ENCODE results near the gene AGFG2.

AGFG2 gene

DNA sequence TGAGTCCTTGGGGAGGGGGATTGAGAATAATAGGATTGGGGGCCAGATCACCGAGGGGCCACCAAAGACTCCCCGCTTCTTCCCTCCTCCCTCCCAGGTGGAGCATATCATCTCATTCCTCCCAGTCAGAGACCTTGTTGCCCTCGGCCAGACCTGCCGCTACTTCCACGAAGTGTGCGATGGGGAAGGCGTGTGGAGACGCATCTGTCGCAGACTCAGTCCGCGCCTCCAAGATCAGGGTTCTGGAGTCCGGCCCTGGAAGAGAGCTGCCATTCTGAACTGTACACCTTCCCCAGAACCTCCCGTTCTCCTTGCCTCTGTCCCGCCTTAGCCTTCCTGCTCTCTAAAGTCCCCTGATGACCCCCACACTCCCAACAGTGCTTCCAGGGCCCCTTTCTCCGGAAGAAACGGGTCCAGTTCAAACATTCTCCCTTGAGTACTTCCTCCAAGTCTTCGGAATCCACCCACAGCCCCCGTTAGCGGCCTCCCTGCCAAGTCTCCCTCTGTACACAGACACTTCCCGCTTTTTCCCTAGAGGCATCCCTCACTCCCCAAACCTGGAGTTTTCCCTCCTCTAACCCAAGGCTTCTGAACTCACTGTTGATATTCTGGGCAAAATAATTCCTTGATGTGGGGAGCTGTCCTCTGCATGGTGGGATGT lies 51.2 kb downstream of the AGFG2 start:
- DNase-seq, result no peak
- H3K4me2 ChIP-seq (ENCODE audit: low read depth, low read length), result no peak overlapping the region
- no peak overlapping the region for H3K9ac ChIP-seq (ENCODE audit: low read length)

DNA sequence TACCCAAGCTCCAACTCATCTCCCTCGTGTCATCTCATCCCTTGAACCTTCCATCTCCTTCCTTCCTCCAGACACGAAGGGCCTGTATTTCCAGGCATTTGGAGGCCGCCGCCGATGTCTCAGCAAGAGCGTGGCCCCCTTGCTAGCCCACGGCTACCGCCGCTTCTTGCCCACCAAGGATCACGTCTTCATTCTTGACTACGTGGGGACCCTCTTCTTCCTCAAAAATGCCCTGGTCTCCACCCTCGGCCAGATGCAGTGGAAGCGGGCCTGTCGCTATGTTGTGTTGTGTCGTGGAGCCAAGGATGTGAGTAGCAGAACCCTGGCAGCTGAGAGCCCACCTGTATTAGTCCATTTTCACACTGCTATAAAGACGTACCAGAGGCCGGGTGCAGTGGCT lies 52.6 kb downstream of the AGFG2 start:
- Histone ChIP-seq H3K79me2 (ENCODE audit: low read length) (no peaks in the 10 kb centered on the region), H3K4me2 (ENCODE audit: low read depth, low read length) (no peak overlapping the region), H4K20me1 (ENCODE audit: insufficient read depth, low read length) (no peaks in the 10 kb centered on the region), H3K9me2 (replicated peaks; ENCODE audit: insufficient read depth, low read length) (no peaks in the 10 kb centered on the region), H3K9ac (ENCODE audit: low read length) (no peak overlapping the region), H3K4me1 (ENCODE audit: low read length) (no peaks in the 10 kb centered on the region), H2AFZ (ENCODE audit: low read length) (no peak overlapping the region), H3K27ac (ENCODE audit: low read length) (no peak overlapping the region), H3K36me3 (replicated peaks; ENCODE audit: insufficient read depth, low read length) (no peaks in the 10 kb centered on the region), H3K4me3 (ENCODE audit: low read length) (no peak overlapping the region), H3F3A (ENCODE audit: insufficient read depth, low read length) (no peaks in the 10 kb centered on the region), H3K9me3 (replicated peaks; ENCODE audit: insufficient read depth, low read length) (no peaks in the 10 kb centered on the region), H3K27me3 (replicated peaks; ENCODE audit: insufficient read depth, low read length) (peaks cover 80% of the 10 kb centered on the region)
- DNase-seq, result no peak
- no peak for TF ChIP-seq EZH2 (optimal IDR thresholded peaks at IDR 0.05; ENCODE audit: low read depth, low read length)
- TF ChIP-seq EZH2phosphoT487 (IDR thresholded peaks at IDR 0.05; ENCODE audit: low read length), result no peak
- TF ChIP-seq CTCF (IDR thresholded peaks at IDR 0.05; ENCODE audit: low read length), result no peak

More for the DNA sequence above, 51.2 kb downstream of the AGFG2 start:
- no peaks in the 10 kb centered on the region for H3K4me1 ChIP-seq (ENCODE audit: low read length)
- H3K4me3 ChIP-seq (ENCODE audit: low read length), result no peak overlapping the region
- no peaks in the 10 kb centered on the region for H4K20me1 ChIP-seq (ENCODE audit: insufficient read depth, low read length)
- H3K36me3 ChIP-seq (replicated peaks; ENCODE audit: insufficient read depth, low read length), result no peaks in the 10 kb centered on the region
- H3K27me3 ChIP-seq (replicated peaks; ENCODE audit: insufficient read depth, low read length), result peaks cover 66% of the 10 kb centered on the region
- no peaks in the 10 kb centered on the region for H3K9me2 ChIP-seq (replicated peaks; ENCODE audit: insufficient read depth, low read length)
- H3K79me2 ChIP-seq (ENCODE audit: low read length), result peaks cover 4% of the 10 kb centered on the region
- H3F3A ChIP-seq (ENCODE audit: insufficient read depth, low read length), result 0 out of 2 replicates have a peak, but pooled peaks cover 5% of the 10 kb centered on the region
- TF ChIP-seq EZH2 (optimal IDR thresholded peaks at IDR 0.05; ENCODE audit: low read depth, low read length), result no peak
- TF ChIP-seq EZH2phosphoT487 (IDR thresholded peaks at IDR 0.05; ENCODE audit: low read length), result no peak
- TF ChIP-seq CTCF (IDR thresholded peaks at IDR 0.05; ENCODE audit: low read length), result no peak
- no peak overlapping the region for H3K27ac ChIP-seq (ENCODE audit: low read length)
- no peaks in the 10 kb centered on the region for H3K9me3 ChIP-seq (replicated peaks; ENCODE audit: insufficient read depth, low read length)
- no peak overlapping the region for H2AFZ ChIP-seq (ENCODE audit: low read length)

- Histone ChIP-seq H3K4me1 (ENCODE audit: low read length) (no peaks in the 10 kb centered on the region), H3K79me2 (ENCODE audit: low read length) (no peaks in the 10 kb centered on the region), H3K4me3 (ENCODE audit: low read length) (no peak overlapping the region), H4K20me1 (ENCODE audit: insufficient read depth, low read length) (no peaks in the 10 kb centered on the region), H3F3A (ENCODE audit: insufficient read depth, low read length) (no peaks in the 10 kb centered on the region), H2AFZ (ENCODE audit: low read length) (no peak overlapping the region), H3K9me3 (replicated peaks; ENCODE audit: insufficient read depth, low read length) (no peaks in the 10 kb centered on the region), H3K4me2 (ENCODE audit: low read depth, low read length) (no peak overlapping the region), H3K9me2 (replicated peaks; ENCODE audit: insufficient read depth, low read length) (no peaks in the 10 kb centered on the region), H3K27ac (ENCODE audit: low read length) (no peak overlapping the region), H3K27me3 (replicated peaks; ENCODE audit: insufficient read depth, low read length) (peaks cover 68% of the 10 kb centered on the region), H3K9ac (ENCODE audit: low read length) (no peak overlapping the region), H3K36me3 (replicated peaks; ENCODE audit: insufficient read depth, low read length) (no peaks in the 10 kb centered on the region)
- no peak for DNase-seq
- TF ChIP-seq EZH2phosphoT487 (IDR thresholded peaks at IDR 0.05; ENCODE audit: low read length) (no peak), CTCF (IDR thresholded peaks at IDR 0.05; ENCODE audit: low read length) (no peak), EZH2 (optimal IDR thresholded peaks at IDR 0.05; ENCODE audit: low read depth, low read length) (no peak)
Observed at GRCh38 chr7:100595188-100595587, 56.2 kb downstream of the AGFG2 start.
